Thoracic aorta (tissue), 2 donors: ENCODE data around the gene DRAM2. TPM values are rescaled to one million over a fixed set of nuclear protein-coding genes. Genes with fewer than 3 reads are reported as not detected.

Experiments used
- ATAC-seq: fragments of 150-250 bp; one replicate; pipeline ENCODE4 v1.8.0; 2017; ENCODE audit warnings: low read depth; ENCODE audit not compliant: insufficient number of reproducible peaks, low FRiP score
- DNase-seq: peaks from one replicate; pipeline ENCODE4 v3.0.0-alpha.2; 2020; ENCODE audit warnings: low spot score
- H3K27ac ChIP-seq, 2 donors: fragments of 200-600 bp; sonication (generic); 1 replicate in 1 of 2; 2 replicates in 1 of 2; pipeline ENCODE4 v1.5.1; 2016; ENCODE audit warnings: mild to moderate bottlenecking in 2 of 2, moderate library complexity in 2 of 2
- H3K27me3 ChIP-seq: fragments of 200-600 bp; sonication (generic); replicated peaks from 2 replicates; pipeline ENCODE4 v1.6.0; 2016; ENCODE audit warnings: mild to moderate bottlenecking; ENCODE audit not compliant: insufficient read depth
- H3K36me3 ChIP-seq: fragments of 200-600 bp; sonication (generic); one replicate; pipeline ENCODE4 v1.5.1; 2016
- H3K4me1 ChIP-seq, 2 donors: fragments of 200-600 bp; sonication (generic); 1 replicate in 1 of 2; 2 replicates in 1 of 2; pipeline versions ENCODE4 v1.5.1 to v1.6.0; 2016; ENCODE audit warnings: low read depth in 2 of 2, mild to moderate bottlenecking in 1 of 2; ENCODE audit not compliant: control insufficient read depth in 1 of 2
- H3K4me3 ChIP-seq: fragments of 200-600 bp; sonication (generic); 2 replicates; pipeline ENCODE4 v1.5.1; 2016; ENCODE audit warnings: mild to moderate bottlenecking
- H3K9me3 ChIP-seq: fragments of 200-600 bp; sonication (generic); 2 replicates; pipeline ENCODE4 v1.5.1; 2016
- total RNA-seq, 2 donors: library from RNA; depleted of rRNA; stranded (reverse); fragments of >200 nt; gene quantifications; one replicate each; pipeline versions ENCODE4 v1.1.0 to v1.2.3, GENCODE V29; 2016
- TF ChIP-seq, protein P1 (sequence below): fragments of 200-600 bp; sonication (generic); IDR thresholded peaks from one replicate; pipeline ENCODE4 v1.5.1; 2019; ENCODE audit warnings: antibody characterized with exemption

DRAM2 gene
- total RNA-seq, 2 donors from 2014 or later, result 27.7 to 50.8 TPM

DNA sequence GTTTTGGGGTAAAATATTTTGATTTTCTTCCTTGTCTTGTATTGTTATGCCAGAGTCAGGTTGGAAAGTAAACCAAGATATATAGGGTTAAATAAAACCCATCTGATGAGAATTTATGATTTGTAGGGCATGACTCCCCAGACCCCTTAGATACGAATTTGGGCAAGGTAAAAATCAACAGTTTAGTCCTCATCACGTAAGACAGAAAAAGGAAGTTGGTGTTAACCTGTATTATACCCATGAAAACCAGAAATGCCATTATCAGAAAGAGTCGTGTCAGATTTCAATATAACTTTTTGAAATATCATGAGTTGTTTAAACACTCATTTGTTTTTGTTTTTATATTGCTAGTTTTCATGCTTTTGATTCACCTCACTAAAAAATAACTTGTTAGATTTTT, 11.9 kb upstream of the DRAM2 start:
- ATAC-seq (no peak), DNase-seq (no peak)
- no peaks in the 10 kb centered on the region for H3K4me1 ChIP-seq
- TF ChIP-seq, protein P1, sequence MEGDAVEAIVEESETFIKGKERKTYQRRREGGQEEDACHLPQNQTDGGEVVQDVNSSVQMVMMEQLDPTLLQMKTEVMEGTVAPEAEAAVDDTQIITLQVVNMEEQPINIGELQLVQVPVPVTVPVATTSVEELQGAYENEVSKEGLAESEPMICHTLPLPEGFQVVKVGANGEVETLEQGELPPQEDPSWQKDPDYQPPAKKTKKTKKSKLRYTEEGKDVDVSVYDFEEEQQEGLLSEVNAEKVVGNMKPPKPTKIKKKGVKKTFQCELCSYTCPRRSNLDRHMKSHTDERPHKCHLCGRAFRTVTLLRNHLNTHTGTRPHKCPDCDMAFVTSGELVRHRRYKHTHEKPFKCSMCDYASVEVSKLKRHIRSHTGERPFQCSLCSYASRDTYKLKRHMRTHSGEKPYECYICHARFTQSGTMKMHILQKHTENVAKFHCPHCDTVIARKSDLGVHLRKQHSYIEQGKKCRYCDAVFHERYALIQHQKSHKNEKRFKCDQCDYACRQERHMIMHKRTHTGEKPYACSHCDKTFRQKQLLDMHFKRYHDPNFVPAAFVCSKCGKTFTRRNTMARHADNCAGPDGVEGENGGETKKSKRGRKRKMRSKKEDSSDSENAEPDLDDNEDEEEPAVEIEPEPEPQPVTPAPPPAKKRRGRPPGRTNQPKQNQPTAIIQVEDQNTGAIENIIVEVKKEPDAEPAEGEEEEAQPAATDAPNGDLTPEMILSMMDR, result no peak
- no peak overlapping the region for H3K4me3 ChIP-seq
- no peaks in the 10 kb centered on the region for H3K27me3 ChIP-seq
- no peaks in the 10 kb centered on the region for H3K9me3 ChIP-seq
- no peak overlapping the region for H3K27ac ChIP-seq
- H3K36me3 ChIP-seq, result peaks cover 4% of the 10 kb centered on the region

DNA sequence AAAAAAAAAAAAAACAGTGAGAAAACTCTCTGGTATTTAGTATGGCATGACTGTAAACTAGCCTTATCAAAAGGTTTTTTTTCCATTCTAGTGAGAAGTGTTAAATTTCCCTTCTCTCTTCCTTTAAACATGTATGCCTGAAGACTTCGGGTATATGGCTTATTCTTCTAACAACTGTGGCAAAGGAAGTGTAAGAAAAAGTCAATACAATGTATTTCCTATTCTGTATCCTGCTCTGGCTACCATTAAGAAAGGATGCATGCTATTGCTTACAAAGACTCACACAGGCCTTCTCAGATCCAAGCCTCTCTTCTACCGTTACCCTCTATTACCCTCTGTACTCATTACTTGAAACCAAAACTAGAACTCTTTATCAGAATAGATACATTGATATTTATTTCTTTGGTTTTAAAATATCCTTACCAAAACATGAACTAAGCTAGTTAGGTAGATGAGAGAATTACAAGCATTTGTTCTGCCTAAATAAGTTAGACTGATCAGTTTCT, 8.5 kb upstream of the DRAM2 start:
- Histone ChIP-seq H3K4me3 (no peak overlapping the region), H3K4me1 (no peaks in the 10 kb centered on the region), H3K27me3 (no peaks in the 10 kb centered on the region), H3K27ac (no peak overlapping the region), H3K36me3 (peaks cover 4% of the 10 kb centered on the region), H3K9me3 (no peaks in the 10 kb centered on the region)
- DNase-seq, result no peak
- TF ChIP-seq, protein P1, result no peak
- ATAC-seq, result no peak

DNA sequence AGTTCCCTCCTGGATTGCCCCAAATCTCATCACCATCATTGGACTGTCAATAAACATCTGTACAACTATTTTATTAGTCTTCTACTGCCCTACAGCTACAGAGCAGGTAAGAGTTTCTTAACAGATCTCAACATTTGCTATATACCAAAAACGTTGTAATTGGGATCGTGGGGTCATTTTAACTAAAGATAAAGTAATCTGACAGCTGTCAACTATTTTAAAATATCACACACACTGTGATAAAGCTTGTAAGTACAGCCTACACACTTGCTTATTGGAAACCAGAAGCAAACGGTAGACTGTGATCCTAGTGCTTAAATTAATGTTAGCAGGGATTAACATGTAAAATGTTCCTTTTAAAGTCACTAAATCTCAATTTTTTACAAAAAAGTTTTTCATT, 8.1 kb upstream of the DRAM2 start:
- no peak overlapping the region for H3K4me3 ChIP-seq
- no peaks in the 10 kb centered on the region for H3K9me3 ChIP-seq
- H3K4me1 ChIP-seq, result no peaks in the 10 kb centered on the region
- H3K27ac ChIP-seq, result no peak overlapping the region
- H3K36me3 ChIP-seq, result peaks cover 4% of the 10 kb centered on the region
- H3K27me3 ChIP-seq, result no peaks in the 10 kb centered on the region
- DNase-seq (no peak), ATAC-seq (no peak)
- TF ChIP-seq, protein P1, result no peak

DNA sequence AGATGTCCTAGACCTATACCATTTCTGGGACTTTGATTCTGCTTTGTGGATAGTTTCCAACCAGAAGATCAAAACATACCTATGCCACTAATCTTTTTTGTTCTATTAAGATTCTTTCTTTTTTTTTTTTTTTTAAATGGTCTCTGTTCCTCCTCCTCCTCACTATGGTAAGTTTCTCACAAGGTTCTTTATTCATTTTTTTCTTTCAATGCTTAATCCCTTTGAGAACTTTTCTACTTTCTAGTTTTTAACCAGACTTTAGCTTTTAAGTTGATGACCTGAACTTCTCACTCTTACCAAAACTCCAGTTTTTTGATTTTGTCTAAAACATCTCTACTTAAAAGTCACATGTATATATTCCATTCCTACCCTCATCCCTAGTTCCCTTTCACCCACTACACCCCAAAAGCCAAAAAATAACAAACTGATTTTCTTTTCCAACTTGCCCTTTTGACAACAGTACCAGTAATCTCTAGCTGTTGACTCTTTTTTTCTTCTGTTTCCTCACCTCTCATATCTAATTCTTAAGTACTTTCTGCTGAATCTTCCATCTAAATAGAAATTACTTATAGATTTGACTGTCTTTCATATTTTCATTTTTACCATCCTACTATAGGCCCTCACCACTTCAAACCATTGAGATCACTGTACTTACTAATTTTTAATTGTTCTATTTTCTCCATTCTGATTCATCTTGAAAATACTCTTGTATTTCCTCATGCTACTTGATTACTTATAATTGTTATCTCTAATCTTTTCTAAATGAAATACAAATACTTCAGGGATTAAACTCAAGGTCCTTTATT, 6.3 kb upstream of the DRAM2 start:
- H3K9me3 ChIP-seq, result no peaks in the 10 kb centered on the region
- H3K27ac ChIP-seq, result no peak overlapping the region
- no peak for ATAC-seq
- DNase-seq, result no peak
- H3K4me3 ChIP-seq, result no peak overlapping the region
- peaks cover 2% of the 10 kb centered on the region for H3K36me3 ChIP-seq
- TF ChIP-seq, protein P1, result no peak
- peaks cover 7 to 13% of the 10 kb centered on the region in 2 donors for H3K4me1 ChIP-seq
- H3K27me3 ChIP-seq, result no peaks in the 10 kb centered on the region

DNA sequence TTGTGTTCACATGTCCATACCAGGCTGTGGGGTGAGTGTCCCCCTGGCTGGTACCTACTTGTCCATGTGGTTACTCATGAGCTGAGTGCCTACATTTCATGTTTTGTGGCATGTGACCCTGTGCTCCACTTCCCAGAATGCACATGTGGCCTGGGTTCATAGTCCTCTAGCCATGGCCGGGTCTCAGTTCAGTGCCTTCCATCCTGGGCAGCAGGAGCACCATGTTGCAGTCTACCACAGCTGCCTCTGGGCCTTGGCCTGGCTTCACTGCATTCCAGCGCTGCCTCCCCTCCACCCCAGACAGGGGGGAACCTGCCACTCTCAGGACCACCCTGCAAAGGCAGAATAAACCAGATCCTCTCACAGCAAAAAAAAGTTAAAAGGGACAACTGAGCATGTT, 5.6 kb upstream of the DRAM2 start:
- TF ChIP-seq, protein P1, result no peak
- DNase-seq (no peak), ATAC-seq (no peak)
- no peaks in the 10 kb centered on the region for H3K9me3 ChIP-seq
- no peaks in the 10 kb centered on the region for H3K27me3 ChIP-seq
- H3K36me3 ChIP-seq, result no peaks in the 10 kb centered on the region
- no peak overlapping the region for H3K27ac ChIP-seq
- H3K4me3 ChIP-seq, result no peak overlapping the region
- peaks cover 12 to 17% of the 10 kb centered on the region in 2 donors for H3K4me1 ChIP-seq
